BLaER1 (cell line): ENCODE results near the gene PRKG1.

Experiments
- H3K27ac ChIP-seq: shearing (Covaris generic); formaldehyde crosslinking; 2 replicates; pipeline ENCODE4 v1.8.1; 2022
- H3K27me3 ChIP-seq: shearing (Covaris generic); formaldehyde crosslinking; 2 replicates; pipeline ENCODE4 v1.8.1; 2022
- H3K36me3 ChIP-seq: shearing (Covaris generic); formaldehyde crosslinking; 2 replicates; pipeline ENCODE4 v1.8.1; 2022
- H3K4me1 ChIP-seq: shearing (Covaris generic); formaldehyde crosslinking; 2 replicates; pipeline ENCODE4 v1.8.1; 2022
- H3K4me2 ChIP-seq: shearing (Covaris generic); formaldehyde crosslinking; 2 replicates; pipeline ENCODE4 v1.8.1; 2022
- H3K4me3 ChIP-seq: shearing (Covaris generic); formaldehyde crosslinking; 2 replicates; pipeline ENCODE4 v1.8.1; 2022
- H3K9ac ChIP-seq: shearing (Covaris generic); formaldehyde crosslinking; 2 replicates; pipeline ENCODE4 v1.8.1; 2022
- H3K9me3 ChIP-seq: shearing (Covaris generic); formaldehyde crosslinking; 2 replicates; pipeline ENCODE4 v1.8.1; 2022
- H4K20me1 ChIP-seq: shearing (Covaris generic); formaldehyde crosslinking; 2 replicates; pipeline ENCODE4 v1.8.1; 2022
- Cebpa-rat ChIP-seq: shearing (Covaris generic); IDR thresholded peaks from 2 replicates; pipeline ENCODE4 v1.8.1; 2022

The PRKG1 gene

GRCh38 chr10:51643734-51644133, 569.4 kb downstream of the PRKG1 start:
- no peaks in the 10 kb centered on the region for H3K4me1 ChIP-seq
- no peak for TF ChIP-seq Cebpa-rat
- H3K36me3 ChIP-seq, result no peaks in the 10 kb centered on the region
- H3K9me3 ChIP-seq, result no peaks in the 10 kb centered on the region
- no peak overlapping the region for H3K9ac ChIP-seq
- H3K4me2 ChIP-seq, result no peak overlapping the region
- H3K4me3 ChIP-seq, result no peak overlapping the region
- no peaks in the 10 kb centered on the region for H3K27me3 ChIP-seq
- H4K20me1 ChIP-seq, result no peaks in the 10 kb centered on the region
- H3K27ac ChIP-seq, result no peak overlapping the region

GRCh38 chr10:51649064-51649463, 574.8 kb downstream of the PRKG1 start:
- no peak overlapping the region for H3K27ac ChIP-seq
- no peak overlapping the region for H3K4me2 ChIP-seq
- no peak overlapping the region for H3K9ac ChIP-seq
- H3K9me3 ChIP-seq, result no peaks in the 10 kb centered on the region
- no peak overlapping the region for H3K4me3 ChIP-seq
- H3K27me3 ChIP-seq, result no peaks in the 10 kb centered on the region
- H4K20me1 ChIP-seq, result no peaks in the 10 kb centered on the region
- H3K4me1 ChIP-seq, result no peaks in the 10 kb centered on the region
- TF ChIP-seq Cebpa-rat, result no peak
- H3K36me3 ChIP-seq, result no peaks in the 10 kb centered on the region

DNA sequence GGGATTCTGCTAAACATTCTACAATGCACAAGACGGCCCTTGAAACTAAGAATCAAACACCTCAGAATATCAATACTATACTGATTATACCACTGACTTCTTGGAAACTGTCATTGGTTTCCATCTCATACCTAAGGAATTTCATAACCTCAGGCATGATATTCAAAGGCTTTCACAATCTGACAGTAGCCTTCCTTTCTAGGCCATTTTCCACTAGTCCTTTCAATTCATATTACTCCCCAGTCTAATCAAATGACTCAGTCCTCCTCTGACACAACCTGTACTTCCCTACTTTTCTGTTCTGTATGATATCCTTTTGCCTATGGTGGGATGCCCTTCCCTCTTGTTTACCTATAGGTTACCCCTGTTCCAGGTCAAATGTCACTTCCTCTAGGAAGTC, 576.8 kb downstream of the PRKG1 start:
- Histone ChIP-seq H3K4me1 (no peaks in the 10 kb centered on the region), H3K9me3 (no peaks in the 10 kb centered on the region), H3K4me2 (no peak overlapping the region), H3K9ac (no peak overlapping the region), H3K4me3 (no peak overlapping the region), H3K27ac (no peak overlapping the region), H3K27me3 (no peaks in the 10 kb centered on the region), H3K36me3 (no peaks in the 10 kb centered on the region), H4K20me1 (no peaks in the 10 kb centered on the region)
- no peak for TF ChIP-seq Cebpa-rat

DNA sequence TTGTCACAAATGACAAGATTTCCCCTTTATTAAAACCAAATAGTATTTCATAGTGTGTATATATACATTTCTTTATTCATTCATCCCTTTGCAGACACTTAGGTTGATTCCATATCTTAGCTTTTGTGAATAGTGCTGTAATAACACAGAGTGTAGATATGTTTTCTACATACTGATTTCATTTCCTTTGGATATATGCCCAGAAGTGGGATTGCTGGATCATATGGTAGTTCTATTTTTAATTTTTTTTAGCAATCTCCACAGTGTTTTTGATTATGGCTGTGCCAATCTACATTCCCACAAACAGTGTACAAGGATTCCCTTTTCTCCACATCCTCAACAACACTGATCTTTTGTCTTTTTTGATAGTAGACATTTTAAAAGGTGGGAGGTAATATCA, 578.7 kb downstream of the PRKG1 start:
- Histone ChIP-seq H4K20me1 (no peaks in the 10 kb centered on the region), H3K4me1 (no peaks in the 10 kb centered on the region), H3K27ac (no peak overlapping the region), H3K4me3 (no peak overlapping the region), H3K27me3 (no peaks in the 10 kb centered on the region), H3K9ac (no peak overlapping the region), H3K36me3 (no peaks in the 10 kb centered on the region), H3K4me2 (no peak overlapping the region), H3K9me3 (no peaks in the 10 kb centered on the region)
- no peak for TF ChIP-seq Cebpa-rat

- no peak for TF ChIP-seq Cebpa-rat
Observed at GRCh38 chr10:51654918-51655317, 580.6 kb downstream of the PRKG1 start.

GRCh38 chr10:51656503-51656902, 582.2 kb downstream of the PRKG1 start:
- H3K36me3 ChIP-seq, result no peaks in the 10 kb centered on the region
- H3K4me2 ChIP-seq, result no peak overlapping the region
- no peak overlapping the region for H3K27ac ChIP-seq
- H4K20me1 ChIP-seq, result no peaks in the 10 kb centered on the region
- H3K9me3 ChIP-seq, result no peaks in the 10 kb centered on the region
- H3K9ac ChIP-seq, result no peak overlapping the region
- TF ChIP-seq Cebpa-rat, result no peak
- H3K4me1 ChIP-seq, result no peaks in the 10 kb centered on the region
- no peak overlapping the region for H3K4me3 ChIP-seq
- H3K27me3 ChIP-seq, result no peaks in the 10 kb centered on the region

More at GRCh38 chr10:51654918-51655317, 580.6 kb downstream of the PRKG1 start:
- H3K36me3 ChIP-seq, result no peaks in the 10 kb centered on the region
- H3K4me2 ChIP-seq, result no peak overlapping the region
- no peaks in the 10 kb centered on the region for H3K27me3 ChIP-seq
- no peaks in the 10 kb centered on the region for H3K9me3 ChIP-seq
- H3K4me1 ChIP-seq, result no peaks in the 10 kb centered on the region
- H3K9ac ChIP-seq, result no peak overlapping the region
- H4K20me1 ChIP-seq, result no peaks in the 10 kb centered on the region
- no peak overlapping the region for H3K4me3 ChIP-seq
- H3K27ac ChIP-seq, result no peak overlapping the region

- Histone ChIP-seq H3K36me3 (no peaks in the 10 kb centered on the region), H3K4me2 (no peak overlapping the region), H3K4me3 (no peak overlapping the region), H3K9me3 (no peaks in the 10 kb centered on the region), H3K9ac (no peak overlapping the region), H3K27me3 (no peaks in the 10 kb centered on the region), H3K27ac (no peak overlapping the region), H3K4me1 (no peaks in the 10 kb centered on the region), H4K20me1 (no peaks in the 10 kb centered on the region)
- no peak for TF ChIP-seq Cebpa-rat
Observed at GRCh38 chr10:51658000-51658399, 583.7 kb downstream of the PRKG1 start.

GRCh38 chr10:51659344-51659743, 585.1 kb downstream of the PRKG1 start:
- Histone ChIP-seq H3K9me3 (no peaks in the 10 kb centered on the region), H3K36me3 (no peaks in the 10 kb centered on the region), H3K4me1 (no peaks in the 10 kb centered on the region), H3K4me2 (no peak overlapping the region), H4K20me1 (no peaks in the 10 kb centered on the region), H3K27me3 (no peaks in the 10 kb centered on the region), H3K27ac (no peak overlapping the region), H3K9ac (no peak overlapping the region), H3K4me3 (no peak overlapping the region)
- TF ChIP-seq Cebpa-rat, result no peak

- Histone ChIP-seq H3K4me3 (no peak overlapping the region), H3K36me3 (no peaks in the 10 kb centered on the region), H3K27me3 (no peaks in the 10 kb centered on the region), H3K4me2 (no peak overlapping the region), H3K27ac (no peak overlapping the region), H3K4me1 (0 out of 2 replicates have a peak, but pooled peaks cover 3% of the 10 kb centered on the region), H3K9ac (no peak overlapping the region), H4K20me1 (no peaks in the 10 kb centered on the region), H3K9me3 (no peaks in the 10 kb centered on the region)
- no peak for TF ChIP-seq Cebpa-rat
Observed at GRCh38 chr10:51663086-51663485, 588.8 kb downstream of the PRKG1 start.

DNA sequence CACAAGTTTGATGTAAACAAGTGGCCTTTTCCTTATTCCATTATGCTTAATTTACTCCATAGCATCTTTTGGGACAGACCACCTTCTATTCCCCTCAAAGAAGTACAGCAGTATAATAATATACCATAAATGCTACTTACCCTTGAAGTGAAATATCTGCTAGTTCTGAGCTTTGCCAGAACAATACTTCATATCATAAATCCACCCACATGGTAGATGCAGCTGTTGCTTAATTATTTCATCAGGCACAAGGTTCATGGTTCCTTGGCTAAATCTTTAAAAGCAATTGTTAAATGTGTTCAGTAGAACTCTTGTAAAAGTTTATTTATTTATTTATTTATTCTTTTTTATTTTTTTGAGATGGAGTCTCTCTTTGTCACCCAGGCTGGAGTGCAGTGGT, 592.2 kb downstream of the PRKG1 start:
- Histone ChIP-seq H3K4me2 (no peak overlapping the region), H3K27ac (no peak overlapping the region), H3K4me3 (no peak overlapping the region), H3K4me1 (0 out of 2 replicates have a peak, but pooled peaks cover 5% of the 10 kb centered on the region), H3K9ac (no peak overlapping the region), H4K20me1 (no peaks in the 10 kb centered on the region), H3K9me3 (no peaks in the 10 kb centered on the region), H3K36me3 (no peaks in the 10 kb centered on the region), H3K27me3 (no peaks in the 10 kb centered on the region)
- TF ChIP-seq Cebpa-rat, result no peak

GRCh38 chr10:51667678-51668335, 593.5 kb downstream of the PRKG1 start:
- Histone ChIP-seq H3K4me3 (no peak overlapping the region), H3K9ac (no peak overlapping the region), H4K20me1 (no peaks in the 10 kb centered on the region), H3K9me3 (no peaks in the 10 kb centered on the region), H3K27ac (no peak overlapping the region), H3K4me1 (0 out of 2 replicates have a peak, but pooled peaks cover 5% of the 10 kb centered on the region), H3K36me3 (no peaks in the 10 kb centered on the region), H3K27me3 (no peaks in the 10 kb centered on the region), H3K4me2 (no peak overlapping the region)
- TF ChIP-seq Cebpa-rat, result no peak
